Gastrocnemius medialis (tissue), 4 donors: ENCODE results near the gene CLIC1.

Experiments
- CTCF ChIP-seq, 5 experiments: fragments of 450-650 bp in 3 of 5; fragments of 200-600 bp in 2 of 5; sonication (generic) in 2 of 5; IDR thresholded peaks in 4 of 5; conservative IDR thresholded peaks in 1 of 5; 1 replicate in 4 of 5; 2 replicates in 1 of 5; pipeline ENCODE4 v1.5.1; 2016 to 2019; ENCODE audit warnings: antibody characterized with exemption in 5 of 5, mild to moderate bottlenecking in 3 of 5, moderate library complexity in 3 of 5
- POLR2A ChIP-seq, 2 donors: fragments of 450-650 bp; IDR thresholded peaks; one replicate each; pipeline ENCODE4 v1.6.1; 2017; ENCODE audit warnings: antibody characterized with exemption in 2 of 2, mild to moderate bottlenecking in 2 of 2, moderate library complexity in 2 of 2

- TF ChIP-seq CTCF (IDR thresholded peaks at IDR 0.05 in 4 of 5, conservative IDR thresholded peaks at IDR 0.05 in 1 of 5): no peak
- TF ChIP-seq POLR2A (IDR thresholded peaks at IDR 0.05): peak; percentile 70 to 73
These were observed at the start of gene CLIC1 for GRCh38 chr6:31736021-31736767.
